Measurements from ENCODE around the gene CECR2.

Gene CECR2

GRCh38 chr22:17339095-17339693 is 30.1 kb upstream of the CECR2 start:
- Histone ChIP-seq H3K27me3 (no peaks in the 10 kb centered on the region), H3K4me2 (no peak overlapping the region), H3K4me3 (no peak overlapping the region), H3K27ac (no peak overlapping the region), H4K20me1 (no peaks in the 10 kb centered on the region), H3K4me1 (peaks cover 0 to 42% (median 7%) of the 10 kb centered on the region in 10 experiments; a peak in 14 of 20 replicates), H3K9me3 (replicated peaks in 1 of 11) (no peaks in the 10 kb centered on the region), H3K36me3 (no peaks in the 10 kb centered on the region), H3K9ac (no peak overlapping the region)
- no peak for TF ChIP-seq Cebpa-rat (IDR thresholded peaks at IDR 0.05)

- no peaks in the 10 kb centered on the region for H3K9me3 ChIP-seq (replicated peaks in 1 of 11)
- no peaks in the 10 kb centered on the region for H4K20me1 ChIP-seq
- TF ChIP-seq Cebpa-rat (IDR thresholded peaks at IDR 0.05), result no peak
- H3K9ac ChIP-seq, result no peak overlapping the region
- no peak overlapping the region for H3K4me3 ChIP-seq
- no peaks in the 10 kb centered on the region for H3K27me3 ChIP-seq
- no peaks in the 10 kb centered on the region for H3K36me3 ChIP-seq
- no peak overlapping the region for H3K4me2 ChIP-seq
- peaks cover 0 to 10% (median 4%) of the 10 kb centered on the region in 10 experiments; a peak in 3 of 20 replicates for H3K4me1 ChIP-seq
- H3K27ac ChIP-seq, result no peak overlapping the region
Observed at GRCh38 chr22:17342361-17342760, 26.9 kb upstream of the CECR2 start.

GRCh38 chr22:17343766-17344165 is 25.5 kb upstream of the CECR2 start:
- H3K4me1 ChIP-seq, result peaks cover 0 to 8% (median 4%) of the 10 kb centered on the region in 10 experiments; a peak in 3 of 20 replicates
- peaks cover 0 to 8% (median 0%) of the 10 kb centered on the region in 11 experiments; a peak in 2 of 22 replicates for H3K9me3 ChIP-seq (replicated peaks in 1 of 11)
- H4K20me1 ChIP-seq, result no peaks in the 10 kb centered on the region
- H3K27me3 ChIP-seq, result no peaks in the 10 kb centered on the region
- TF ChIP-seq Cebpa-rat (IDR thresholded peaks at IDR 0.05), result no peak
- H3K27ac ChIP-seq, result no peak overlapping the region
- no peaks in the 10 kb centered on the region for H3K36me3 ChIP-seq
- no peak overlapping the region for H3K4me3 ChIP-seq
- H3K9ac ChIP-seq, result no peak overlapping the region
- 0 out of 22 replicates have a peak overlapping the region, but pooled peaks of 1 of the 11 experiments have one; percentile 19 for H3K4me2 ChIP-seq

- H3K4me1 ChIP-seq, result peaks cover 0 to 7% (median 4%) of the 10 kb centered on the region in 10 experiments; a peak in 3 of 20 replicates
Observed at GRCh38 chr22:17346578-17346977, 22.7 kb upstream of the CECR2 start.

GRCh38 chr22:17347724-17348123 is 21.5 kb upstream of the CECR2 start:
- Histone ChIP-seq H3K4me3 (no peak overlapping the region), H3K9me3 (replicated peaks in 1 of 11) (peaks cover 0 to 8% (median 0%) of the 10 kb centered on the region in 11 experiments; a peak in 2 of 22 replicates), H3K27me3 (no peaks in the 10 kb centered on the region), H4K20me1 (no peaks in the 10 kb centered on the region), H3K9ac (no peak overlapping the region), H3K4me1 (peaks cover 0 to 7% (median 4%) of the 10 kb centered on the region in 10 experiments; a peak in 3 of 20 replicates), H3K36me3 (no peaks in the 10 kb centered on the region), H3K27ac (no peak overlapping the region), H3K4me2 (no peak overlapping the region)
- TF ChIP-seq Cebpa-rat (IDR thresholded peaks at IDR 0.05), result no peak

More at GRCh38 chr22:17346578-17346977, 22.7 kb upstream of the CECR2 start:
- H4K20me1 ChIP-seq, result no peaks in the 10 kb centered on the region
- no peak overlapping the region for H3K27ac ChIP-seq
- H3K9ac ChIP-seq, result no peak overlapping the region
- H3K4me3 ChIP-seq, result no peak overlapping the region
- no peak for TF ChIP-seq Cebpa-rat (IDR thresholded peaks at IDR 0.05)
- peaks cover 0 to 8% (median 0%) of the 10 kb centered on the region in 11 experiments; a peak in 2 of 22 replicates for H3K9me3 ChIP-seq (replicated peaks in 1 of 11)
- no peaks in the 10 kb centered on the region for H3K27me3 ChIP-seq
- no peak overlapping the region for H3K4me2 ChIP-seq
- H3K36me3 ChIP-seq, result no peaks in the 10 kb centered on the region

GRCh38 chr22:17348464-17349103 is 20.7 kb upstream of the CECR2 start:
- Histone ChIP-seq H3K27me3 (no peaks in the 10 kb centered on the region), H4K20me1 (no peaks in the 10 kb centered on the region), H3K4me2 (no peak overlapping the region), H3K4me3 (no peak overlapping the region), H3K9ac (no peak overlapping the region), H3K36me3 (no peaks in the 10 kb centered on the region), H3K4me1 (peaks cover 0 to 6% (median 4%) of the 10 kb centered on the region in 10 experiments; a peak in 3 of 20 replicates), H3K27ac (no peak overlapping the region), H3K9me3 (replicated peaks in 1 of 11) (peaks cover 0 to 8% (median 0%) of the 10 kb centered on the region in 11 experiments; a peak in 2 of 22 replicates)
- no peak for TF ChIP-seq Cebpa-rat (IDR thresholded peaks at IDR 0.05)

- Histone ChIP-seq H3K9me3 (replicated peaks in 1 of 11) (peaks cover 0 to 8% (median 0%) of the 10 kb centered on the region in 11 experiments; a peak in 2 of 22 replicates), H3K27me3 (no peaks in the 10 kb centered on the region), H4K20me1 (no peaks in the 10 kb centered on the region), H3K9ac (no peak overlapping the region), H3K4me3 (no peak overlapping the region), H3K4me2 (no peak overlapping the region), H3K4me1 (0 out of 20 replicates have a peak, but pooled peaks cover 0 to 4% (median 0%) of the 10 kb centered on the region in 10 experiments), H3K36me3 (no peaks in the 10 kb centered on the region), H3K27ac (no peak overlapping the region)
- no peak for TF ChIP-seq Cebpa-rat (IDR thresholded peaks at IDR 0.05)
Observed at GRCh38 chr22:17349172-17349571, 20.1 kb upstream of the CECR2 start.

- Histone ChIP-seq H3K27me3 (no peaks in the 10 kb centered on the region), H3K4me3 (no peak overlapping the region), H3K9me3 (replicated peaks in 1 of 11) (peaks cover 0 to 8% (median 0%) of the 10 kb centered on the region in 11 experiments; a peak in 2 of 22 replicates), H3K36me3 (no peaks in the 10 kb centered on the region), H3K4me1 (0 out of 20 replicates have a peak, but pooled peaks cover 0 to 4% (median 0%) of the 10 kb centered on the region in 10 experiments), H4K20me1 (no peaks in the 10 kb centered on the region), H3K4me2 (no peak overlapping the region), H3K27ac (no peak overlapping the region), H3K9ac (no peak overlapping the region)
- no peak for TF ChIP-seq Cebpa-rat (IDR thresholded peaks at IDR 0.05)
Observed at GRCh38 chr22:17350292-17350691, 19.0 kb upstream of the CECR2 start.

- H3K4me3 ChIP-seq, result no peak overlapping the region
- H3K36me3 ChIP-seq, result no peaks in the 10 kb centered on the region
- no peak for TF ChIP-seq Cebpa-rat (IDR thresholded peaks at IDR 0.05)
- H3K27ac ChIP-seq, result no peak overlapping the region
- H3K9me3 ChIP-seq (replicated peaks in 1 of 11), result peaks cover 0 to 4% (median 0%) of the 10 kb centered on the region in 11 experiments; a peak in 2 of 22 replicates
- H3K9ac ChIP-seq, result no peak overlapping the region
- no peaks in the 10 kb centered on the region for H3K27me3 ChIP-seq
- H3K4me1 ChIP-seq, result 0 out of 20 replicates have a peak, but pooled peaks cover 0 to under 1% (median 0%) of the 10 kb centered on the region in 10 experiments
- no peaks in the 10 kb centered on the region for H4K20me1 ChIP-seq
- H3K4me2 ChIP-seq, result no peak overlapping the region
Observed at GRCh38 chr22:17352798-17353197, 16.5 kb upstream of the CECR2 start.

Data from BLaER1 treated with 17β-estradiol and CSF1 and Interleukin-3, amounts not matched to agents 10 nM and 100 nM (cell line).